Activated CD4-positive, alpha-beta T cell treated with anti-CD3 and anti-CD28 coated beads, Interleukin-2, amount 50 U/mL, for 24 hours (primary cell): Measurements from ENCODE around the gene TXNRD1.
"Not testable (repeated sequence)": the region's sequence is repeated elsewhere in the genome, so short reads cannot be mapped to it uniquely, and the experiment has no call there.

Experiments
- DNase-seq, 2 donors: peaks; one replicate each; pipeline ENCODE4 v3.0.0-alpha.2; 2020; ENCODE audit warnings: low read depth in 1 of 2, low spot score in 1 of 2

The TXNRD1 gene

GRCh38 chr12:104215638-104216297, at the start of gene TXNRD1:
Gene TXNRD1 (plus strand): TSS chr12:104215779. CDS start chr12:104215803, 24 bp downstream.
- peak; percentile 66 to 73 for DNase-seq

GRCh38 chr12:104165801-104166200, 49.8 kb upstream of the TXNRD1 start:
- no peak for DNase-seq

GRCh38 chr12:104166465-104166864, 49.1 kb upstream of the TXNRD1 start:
- no peak for DNase-seq

- DNase-seq = no peak
Observed at GRCh38 chr12:104167519-104168458, 47.8 kb upstream of the TXNRD1 start.

GRCh38 chr12:104168596-104168995, 47.0 kb upstream of the TXNRD1 start:
- no peak for DNase-seq

- DNase-seq = no peak
Observed at GRCh38 chr12:104171785-104172569, 43.6 kb upstream of the TXNRD1 start.

GRCh38 chr12:104172570-104172947, 43.0 kb upstream of the TXNRD1 start:
- DNase-seq = no peak

GRCh38 chr12:104173804-104174203, 41.8 kb upstream of the TXNRD1 start:
- not testable (repeated sequence) for DNase-seq

GRCh38 chr12:104175726-104176247, 39.8 kb upstream of the TXNRD1 start:
- no peak for DNase-seq

GRCh38 chr12:104177336-104177662, 38.3 kb upstream of the TXNRD1 start:
- no peak for DNase-seq

GRCh38 chr12:104177663-104178501, 37.7 kb upstream of the TXNRD1 start:
- no peak for DNase-seq

- DNase-seq = no peak
Observed at GRCh38 chr12:104180374-104180773, 35.2 kb upstream of the TXNRD1 start.

- DNase-seq = no peak
Observed at GRCh38 chr12:104181313-104181712, 34.3 kb upstream of the TXNRD1 start.

- DNase-seq = no peak
Observed at GRCh38 chr12:104182144-104182543, 33.4 kb upstream of the TXNRD1 start.

GRCh38 chr12:104182621-104183378, 32.8 kb upstream of the TXNRD1 start:
- DNase-seq = no peak

GRCh38 chr12:104183443-104183842, 32.1 kb upstream of the TXNRD1 start:
- no peak for DNase-seq

GRCh38 chr12:104187446-104188155, 28.0 kb upstream of the TXNRD1 start:
- no peak for DNase-seq

- DNase-seq = no peak
Observed at GRCh38 chr12:104188534-104188933, 27.0 kb upstream of the TXNRD1 start.

- no peak for DNase-seq
Observed at GRCh38 chr12:104189915-104190555, 25.5 kb upstream of the TXNRD1 start.
